ENCODE results near the gene FXYD4.

- TF ChIP-seq CTCF (IDR thresholded peaks at IDR 0.05; ENCODE audit: control extremely low read depth in 1 of 3, insufficient read depth in 1 of 3, low read depth in 1 of 3, low read length in 3 of 3) (no peak), YY1 (IDR thresholded peaks at IDR 0.05; ENCODE audit: low read depth, low read length) (no peak), CHD2 (IDR thresholded peaks at IDR 0.05; ENCODE audit: low read length) (no peak), EGR1 (IDR thresholded peaks at IDR 0.05; ENCODE audit: borderline replicate concordance, low read depth, low read length) (no peak), GABPA (IDR thresholded peaks at IDR 0.05; ENCODE audit: borderline replicate concordance, insufficient read depth, low read length) (no peak), SRF (IDR thresholded peaks at IDR 0.05; ENCODE audit: low read depth, low read length) (no peak)
Measured at GRCh38 chr10:43322331-43322730, 49.1 kb upstream of the FXYD4 start.

Data from H1 (cell line).